DND-41 (cell line): ENCODE results near the gene DEFB113.

ENCODE experiments used
- CTCF ChIP-seq: IDR thresholded peaks from 2 replicates; pipeline ENCODE4 v1.5.1; 2012; ENCODE audit warnings: borderline replicate concordance, low read length, moderate library complexity, mild to moderate bottlenecking; ENCODE audit not compliant: poor library complexity, severe bottlenecking; ENCODE audit errors: extremely low read depth
- EZH2 ChIP-seq: IDR thresholded peaks from 3 replicates; pipeline ENCODE4 v1.6.1; 2012; ENCODE audit warnings: borderline replicate concordance, low read depth, mild to moderate bottlenecking, moderate library complexity, low read length, inconsistent platforms; ENCODE audit not compliant: severe bottlenecking

- no peak for TF ChIP-seq CTCF
- TF ChIP-seq EZH2 = no peak
Measured at GRCh38 chr6:49982046-49982445, 12.6 kb upstream of the DEFB113 start.
